Activated CD4-positive, alpha-beta T cell treated with anti-CD3 and anti-CD28 coated beads for 36 hours (primary cell): Measurements from ENCODE around the gene PEX5L. TPM values are rescaled to one million over a fixed set of nuclear protein-coding genes. Genes with fewer than 3 reads are reported as not detected.
A peak's percentile ranks its signal among the peaks of the same experiment; 100 is the strongest.

Experiments used
- ATAC-seq: fragments of 200-7000 bp; cut with Tn5 transposase; one replicate; pipeline ENCODE4 v1.10.0; 2021; ENCODE audit warnings: mild to moderate bottlenecking, moderate library complexity
- CTCF ChIA-PET: fragments of 350-600 bp; sonication (Branson Sonifier 250); formaldehyde crosslinking; loops from one replicate; lab custom pipeline; 2021; ENCODE audit warnings: antibody characterized with exemption; lab: Charles Lee
- POLR2A ChIA-PET: fragments of 350-600 bp; sonication (Branson Sonifier 250); formaldehyde crosslinking; loops from one replicate; lab custom pipeline; 2021; ENCODE audit warnings: antibody characterized with exemption, inconsistent platforms; lab: Charles Lee
- DNase-seq: peaks from one replicate; pipeline ENCODE4 v3.0.0-alpha.2; 2020
- H3K27ac Mint-ChIP-seq: one replicate; pipeline ENCODE4 v1.8.0; 2021; ENCODE audit warnings: mixed read lengths
- H3K27me3 Mint-ChIP-seq: one replicate; pipeline ENCODE4 v1.8.0; 2021; ENCODE audit warnings: mixed read lengths
- H3K36me3 Mint-ChIP-seq: one replicate; pipeline ENCODE4 v1.8.0; 2021; ENCODE audit warnings: low read depth, mixed read lengths
- H3K4me1 Mint-ChIP-seq: one replicate; pipeline ENCODE4 v1.8.0; 2021; ENCODE audit warnings: mixed read lengths
- H3K4me3 Mint-ChIP-seq: one replicate; pipeline ENCODE4 v1.8.0; 2021; ENCODE audit warnings: mild to moderate bottlenecking, moderate library complexity, mixed read lengths
- H3K9me3 Mint-ChIP-seq: one replicate; pipeline ENCODE4 v1.8.0; 2021; ENCODE audit warnings: low read depth, mixed read lengths
- intact Hi-C, 2 experiments: fragments of 100-400 bp; cut with DNase I in 1 of 2; cut with micrococcal nuclease in 1 of 2; formaldehyde crosslinking; loops; one replicate each; pipeline versions ENCODE4 v1.14.2 to v1.15.1; 2022 to 2024; cut with DNase I, micrococcal nuclease
- total RNA-seq, 2 experiments: library from RNA; stranded (reverse); gene quantifications; one replicate each; pipeline ENCODE4 v1.2.3, GENCODE V29; 2021

The PEX5L gene
- total RNA-seq, 2 experiments from 2014 or later, result 0.35 TPM; not detected in 1

DNA sequence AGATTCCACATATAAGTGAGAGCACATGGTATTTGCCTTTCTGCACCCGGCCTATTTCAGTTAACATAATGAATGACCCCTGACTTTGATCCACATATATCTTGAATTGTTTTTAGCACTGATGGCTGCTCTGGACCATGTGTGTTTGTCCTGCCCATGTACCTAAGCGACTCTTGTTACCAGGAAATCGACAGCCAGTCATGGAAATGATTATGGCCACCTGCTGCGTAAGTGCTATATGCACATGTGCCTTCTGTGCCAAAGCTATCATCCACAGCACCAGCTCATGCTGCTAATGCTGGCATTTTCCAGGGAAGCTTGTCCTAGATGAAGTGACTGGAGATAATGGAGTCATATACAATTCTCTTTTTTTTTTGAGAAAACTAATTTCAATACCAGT lies 103.7 kb downstream of the PEX5L start:
- H3K27me3 Mint-ChIP-seq, result peaks cover 2% of the 10 kb centered on the region

DNA sequence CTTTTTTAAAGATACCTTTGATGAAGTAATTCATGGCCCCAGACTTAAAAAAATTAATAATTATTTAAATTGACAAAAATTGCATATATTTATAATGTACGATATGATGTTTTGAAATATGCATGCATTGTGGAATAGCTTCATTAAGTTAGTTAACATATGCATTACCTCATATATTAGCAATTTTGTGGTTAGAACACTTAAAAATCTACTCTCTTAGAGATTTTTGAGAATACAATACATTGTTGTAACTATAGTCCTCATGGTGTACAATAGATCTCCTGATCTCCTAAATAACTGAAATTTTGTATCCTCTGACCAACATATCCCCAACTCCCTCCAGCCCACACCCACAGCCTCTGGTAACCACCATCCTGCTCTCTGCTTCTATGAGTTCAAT lies 104.1 kb downstream of the PEX5L start:
- no peak overlapping the region for H3K27ac Mint-ChIP-seq
- CTCF ChIA-PET, result no interaction called here

More for the DNA sequence above, 103.7 kb downstream of the PEX5L start:
- no peak for ATAC-seq
- H3K36me3 Mint-ChIP-seq, result no peaks in the 10 kb centered on the region
- DNase-seq, result no peak
- H3K27ac Mint-ChIP-seq, result no peak overlapping the region
- no peak overlapping the region for H3K4me3 Mint-ChIP-seq
- CTCF ChIA-PET, result no interaction called here
- H3K4me1 Mint-ChIP-seq, result no peaks in the 10 kb centered on the region
- no peaks in the 10 kb centered on the region for H3K9me3 Mint-ChIP-seq
- intact Hi-C loops, result no loop called here
- POLR2A ChIA-PET, result no interaction called here

DNA sequence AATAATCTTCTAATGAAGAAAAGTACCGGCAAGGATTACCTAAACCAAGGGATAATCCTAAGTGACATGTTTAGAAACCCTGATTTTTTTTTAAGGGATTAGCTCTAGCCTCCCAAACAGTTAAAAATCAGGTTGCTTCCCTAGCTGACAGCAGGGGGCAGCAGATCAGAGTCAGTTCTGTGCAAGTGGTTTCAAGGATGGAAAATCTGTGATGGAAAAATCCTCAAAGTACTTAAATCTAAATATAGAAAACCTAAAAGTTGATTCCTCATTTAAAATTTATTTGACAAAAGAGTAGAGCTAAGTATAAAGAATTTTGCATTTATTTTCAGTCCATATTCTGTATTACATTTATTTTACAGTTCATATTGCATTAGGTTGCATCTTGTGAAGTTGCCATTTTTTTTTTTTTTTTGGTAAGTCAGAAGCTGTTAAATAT lies 107.6 kb downstream of the PEX5L start:
- ChIA-PET CTCF (interaction anchor here (0.5 to 2.4 kb wide), 19 partner anchors 9 to 1104 kb away, joined by 3 to 9 read pairs (median 4); no protein-coding TSS in a partner anchor), POLR2A (no interaction called here)
- H3K4me1 Mint-ChIP-seq, result no peaks in the 10 kb centered on the region
- DNase-seq, result peak; percentile 73
- H3K9me3 Mint-ChIP-seq, result no peaks in the 10 kb centered on the region
- H3K27ac Mint-ChIP-seq, result no peak overlapping the region
- no peak overlapping the region for H3K4me3 Mint-ChIP-seq
- intact Hi-C loops, result loop anchor here (1.0 to 10.0 kb wide), 4 partner anchors 108 to 666 kb away; partner anchors contain the start of gene PEX5L (in 1 of the 2)
- H3K36me3 Mint-ChIP-seq, result no peaks in the 10 kb centered on the region
- H3K27me3 Mint-ChIP-seq, result peaks cover 3% of the 10 kb centered on the region
- peak; percentile 44 for ATAC-seq

More for the DNA sequence above, 104.1 kb downstream of the PEX5L start:
- intact Hi-C loops, result no loop called here
- Mint-ChIP-seq H3K4me3 (no peak overlapping the region), H3K9me3 (no peaks in the 10 kb centered on the region), H3K4me1 (no peaks in the 10 kb centered on the region), H3K27me3 (no peaks in the 10 kb centered on the region), H3K36me3 (no peaks in the 10 kb centered on the region)
- DNase-seq, result no peak
- POLR2A ChIA-PET, result no interaction called here
- no peak for ATAC-seq

DNA sequence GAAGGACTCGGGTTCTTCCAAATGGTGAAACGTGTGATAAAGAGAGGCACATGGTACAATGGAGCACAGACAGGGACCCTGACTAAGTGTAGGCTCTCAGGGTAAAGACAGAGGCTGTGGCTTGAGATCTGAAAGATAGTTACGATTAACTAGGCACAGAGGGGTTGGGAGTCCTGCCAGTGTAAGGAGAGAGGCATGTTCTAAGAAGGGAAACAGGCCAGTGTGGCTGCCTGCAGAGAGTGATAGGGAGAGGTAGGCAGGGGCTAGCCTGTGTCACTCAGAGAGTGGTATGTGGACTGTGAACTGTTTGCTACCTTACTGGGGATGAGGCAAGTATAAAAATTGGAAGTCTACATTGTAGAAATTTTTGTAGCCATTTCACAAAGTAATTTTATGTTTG lies 109.5 kb downstream of the PEX5L start:
- H3K27ac Mint-ChIP-seq, result no peak overlapping the region
- H3K4me1 Mint-ChIP-seq, result no peaks in the 10 kb centered on the region
- ChIA-PET CTCF (no interaction called here), POLR2A (no interaction called here)
- H3K36me3 Mint-ChIP-seq, result no peaks in the 10 kb centered on the region
- no peaks in the 10 kb centered on the region for H3K9me3 Mint-ChIP-seq
- intact Hi-C loops, result loop anchor here (5.0 to 10.0 kb wide), 2 partner anchors 110 to 668 kb away; partner anchors contain the start of gene PEX5L (in 1 of the 2)
- no peak overlapping the region for H3K4me3 Mint-ChIP-seq
- DNase-seq, result no peak
- H3K27me3 Mint-ChIP-seq, result peaks cover 3% of the 10 kb centered on the region
- no peak for ATAC-seq

DNA sequence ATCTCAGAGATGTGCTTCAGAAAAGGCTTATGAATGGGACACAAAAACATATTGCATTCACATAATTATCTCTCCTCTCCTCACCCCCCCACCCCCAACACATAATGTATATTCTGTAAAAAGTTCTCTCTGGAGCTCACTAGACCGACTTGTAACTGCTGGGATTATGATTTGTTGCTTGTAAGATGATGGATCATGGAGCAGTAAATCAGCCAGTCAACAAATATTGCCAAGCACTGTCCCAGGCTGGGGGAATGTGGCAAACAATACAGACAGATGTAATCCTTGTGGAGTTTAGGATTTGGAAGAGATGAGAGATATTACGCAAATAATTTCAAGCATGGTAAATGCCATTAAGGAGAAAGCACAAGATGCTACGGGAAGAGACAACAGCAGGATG lies 114.8 kb downstream of the PEX5L start:
- no peak for ATAC-seq
- POLR2A ChIA-PET, result no interaction called here

DNA sequence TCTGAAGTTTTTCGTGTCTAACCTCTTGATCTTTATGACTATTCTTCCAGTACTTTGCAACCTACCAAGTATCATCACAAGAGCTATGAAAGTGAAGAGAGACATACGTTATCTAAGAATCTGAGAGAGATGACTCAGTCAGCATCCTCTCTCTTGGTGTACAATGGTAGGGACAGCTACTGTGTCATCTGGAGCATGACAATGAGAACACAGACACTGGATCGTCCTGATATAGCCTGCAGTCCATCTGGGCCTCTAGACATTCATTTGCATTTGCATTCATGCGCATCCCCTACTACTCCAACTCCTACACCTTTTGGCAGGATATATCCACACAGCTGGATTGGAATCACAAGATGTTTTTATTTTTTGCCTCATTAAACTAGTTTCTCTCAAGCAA lies 115.2 kb downstream of the PEX5L start:
- CTCF ChIA-PET, result no interaction called here
- Mint-ChIP-seq H3K27ac (no peak overlapping the region), H3K9me3 (no peaks in the 10 kb centered on the region), H3K4me3 (no peak overlapping the region), H3K36me3 (no peaks in the 10 kb centered on the region), H3K4me1 (no peaks in the 10 kb centered on the region), H3K27me3 (peaks cover 3% of the 10 kb centered on the region)
- DNase-seq (no peak), ATAC-seq (peak; percentile 87)
- POLR2A ChIA-PET, result no interaction called here
- intact Hi-C loops, result loop anchor here in 1 of 2 experiments (10.0 kb wide), 1 partner anchor 673 kb away; no protein-coding TSS in a partner anchor

More for the DNA sequence above, 114.8 kb downstream of the PEX5L start:
- H3K9me3 Mint-ChIP-seq, result no peaks in the 10 kb centered on the region
- no peak for DNase-seq
- peaks cover 3% of the 10 kb centered on the region for H3K27me3 Mint-ChIP-seq
- intact Hi-C loops, result loop anchor here in 1 of 2 experiments (10.0 kb wide), 1 partner anchor 673 kb away; no protein-coding TSS in a partner anchor
- no peaks in the 10 kb centered on the region for H3K4me1 Mint-ChIP-seq
- H3K4me3 Mint-ChIP-seq, result no peak overlapping the region
- no peaks in the 10 kb centered on the region for H3K36me3 Mint-ChIP-seq
- no peak overlapping the region for H3K27ac Mint-ChIP-seq
- CTCF ChIA-PET, result no interaction called here

DNA sequence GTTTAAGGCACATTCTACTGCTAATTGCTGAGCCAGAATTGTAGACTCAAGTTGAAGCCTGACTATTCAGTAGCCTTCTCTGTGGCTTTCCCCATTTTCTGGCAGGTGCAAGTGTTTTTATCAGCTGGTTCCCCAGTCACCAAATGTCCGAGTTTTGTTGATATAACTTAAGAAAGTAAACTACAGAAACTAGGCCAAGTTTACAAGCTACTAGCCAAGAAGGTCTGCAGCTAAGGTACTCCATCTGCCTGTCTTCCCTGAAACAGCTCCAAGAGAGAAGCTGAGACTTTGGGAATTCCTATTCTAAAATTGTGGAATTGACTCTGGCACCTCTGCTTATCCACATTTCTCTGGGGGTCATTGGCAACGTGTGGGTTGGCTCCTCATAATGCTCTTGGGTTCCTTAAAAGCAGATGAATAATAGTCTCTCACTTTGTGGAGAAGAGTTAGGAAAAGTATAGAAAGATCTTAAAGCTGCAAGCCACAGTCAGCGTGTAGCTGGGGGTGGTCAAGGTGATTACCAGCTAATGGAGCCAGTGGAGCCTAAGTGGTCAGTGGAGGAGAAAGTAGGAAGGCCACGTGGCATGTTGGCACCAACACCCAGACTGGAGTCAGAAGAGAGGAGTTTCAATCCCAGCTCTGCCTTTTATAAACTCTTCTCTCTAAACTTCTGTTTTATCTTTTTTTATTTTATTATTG lies 128.8 kb downstream of the PEX5L start:
- no peaks in the 10 kb centered on the region for H3K36me3 Mint-ChIP-seq
- POLR2A ChIA-PET, result no interaction called here
- intact Hi-C loops, result no loop called here
- no peak for DNase-seq
- no peak overlapping the region for H3K27ac Mint-ChIP-seq
- no peak overlapping the region for H3K4me3 Mint-ChIP-seq
- no peaks in the 10 kb centered on the region for H3K9me3 Mint-ChIP-seq
- CTCF ChIA-PET, result interaction anchor here (0.8 kb wide), 1 partner anchor 13 kb away, joined by 3 read pairs; no protein-coding TSS in a partner anchor
- peaks cover 6% of the 10 kb centered on the region for H3K27me3 Mint-ChIP-seq
- H3K4me1 Mint-ChIP-seq, result no peaks in the 10 kb centered on the region
- no peak for ATAC-seq

DNA sequence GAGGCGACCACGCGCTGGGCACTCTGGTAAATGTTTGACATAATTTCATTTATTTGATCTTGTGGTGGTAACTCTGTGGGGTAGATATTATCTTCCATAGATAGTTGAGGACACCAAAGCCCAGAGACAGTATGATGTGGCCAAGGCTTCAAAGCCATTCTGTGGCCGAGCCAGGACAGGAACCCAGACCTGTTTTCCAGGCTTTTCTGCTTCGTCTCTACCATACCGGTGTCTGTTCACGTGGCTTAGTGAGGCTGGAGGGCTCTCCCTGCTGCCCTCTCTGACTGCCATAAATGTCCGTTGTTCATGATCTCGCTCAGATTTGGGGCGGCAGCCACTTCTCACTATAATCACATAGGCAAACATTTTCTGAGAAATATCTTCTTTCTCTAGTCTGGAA lies 134.7 kb downstream of the PEX5L start:
- intact Hi-C loops, result no loop called here
- DNase-seq (no peak), ATAC-seq (no peak)
- Mint-ChIP-seq H3K4me1 (no peaks in the 10 kb centered on the region), H3K36me3 (no peaks in the 10 kb centered on the region), H3K27me3 (peaks cover 12% of the 10 kb centered on the region), H3K27ac (no peak overlapping the region), H3K4me3 (no peak overlapping the region), H3K9me3 (no peaks in the 10 kb centered on the region)
- ChIA-PET POLR2A (no interaction called here), CTCF (no interaction called here)

DNA sequence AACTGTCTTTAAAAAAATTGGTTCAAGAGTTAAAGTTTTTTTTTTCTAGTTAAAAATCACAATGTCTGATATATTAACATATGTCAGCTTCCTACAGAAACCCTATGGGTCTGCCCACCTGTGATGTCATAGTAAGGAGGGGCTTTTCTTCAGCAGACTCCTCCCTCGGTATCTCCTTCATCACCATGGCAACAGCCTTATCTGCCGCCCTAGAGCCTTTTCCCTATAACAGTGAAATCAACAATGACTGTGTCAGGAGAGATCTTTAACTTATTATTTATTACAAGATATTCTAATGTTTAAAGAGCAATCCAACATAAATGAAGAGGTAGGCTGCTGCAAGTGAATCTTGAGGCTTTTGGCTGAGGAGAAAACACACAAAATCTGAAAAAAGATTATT lies 138.7 kb downstream of the PEX5L start:
- Mint-ChIP-seq H3K27me3 (peaks cover 11% of the 10 kb centered on the region), H3K9me3 (no peaks in the 10 kb centered on the region), H3K27ac (no peak overlapping the region), H3K4me3 (no peak overlapping the region), H3K4me1 (no peaks in the 10 kb centered on the region), H3K36me3 (no peaks in the 10 kb centered on the region)
- DNase-seq, result peak; percentile 29
- ATAC-seq, result peak; percentile 64
- POLR2A ChIA-PET, result no interaction called here
- CTCF ChIA-PET, result no interaction called here
- intact Hi-C loops, result no loop called here

DNA sequence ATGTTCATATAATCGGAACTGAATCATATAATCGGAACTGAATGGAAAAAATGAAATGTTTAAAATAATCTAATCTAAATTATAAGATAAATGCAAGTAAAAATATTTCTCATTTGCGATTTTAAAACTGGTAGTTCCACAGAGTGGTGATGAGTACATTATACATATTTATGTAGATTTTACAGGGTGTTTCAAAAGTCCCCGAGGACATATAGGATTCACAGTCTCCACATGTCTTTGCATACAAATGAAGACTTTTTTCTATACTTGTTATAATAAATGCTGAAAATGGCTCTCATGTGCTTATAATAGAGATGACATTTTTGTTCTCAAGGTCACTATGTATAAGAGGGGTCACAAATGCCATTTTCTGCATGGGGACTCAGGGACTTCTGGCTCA lies 139.5 kb downstream of the PEX5L start:
- intact Hi-C loops, result no loop called here
- Mint-ChIP-seq H3K36me3 (no peaks in the 10 kb centered on the region), H3K4me1 (no peaks in the 10 kb centered on the region), H3K27me3 (peaks cover 10% of the 10 kb centered on the region), H3K4me3 (no peak overlapping the region), H3K9me3 (no peaks in the 10 kb centered on the region), H3K27ac (no peak overlapping the region)
- ATAC-seq (no peak), DNase-seq (no peak)
- POLR2A ChIA-PET, result no interaction called here
- CTCF ChIA-PET, result no interaction called here

DNA sequence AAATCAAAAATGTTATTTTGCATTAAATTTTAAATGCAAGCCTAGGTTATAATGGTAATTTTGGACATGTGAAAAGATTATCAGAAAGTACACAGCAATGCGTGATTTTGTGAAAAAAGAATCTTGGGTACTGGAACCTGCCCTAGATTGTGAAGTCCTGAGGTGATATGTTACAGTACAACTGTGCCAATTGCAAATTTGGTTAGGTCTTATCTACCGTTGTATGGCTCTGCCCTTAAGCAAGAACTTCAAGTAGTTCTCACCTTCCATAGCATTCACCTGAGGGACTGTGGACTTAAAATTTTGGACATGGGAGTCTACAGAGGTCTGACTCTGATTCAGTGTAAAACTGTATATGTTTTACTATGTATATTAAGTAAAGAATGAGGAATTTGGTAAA lies 140.2 kb downstream of the PEX5L start:
- Mint-ChIP-seq H3K9me3 (no peaks in the 10 kb centered on the region), H3K36me3 (no peaks in the 10 kb centered on the region), H3K27ac (no peak overlapping the region), H3K4me3 (no peak overlapping the region), H3K27me3 (peaks cover 7% of the 10 kb centered on the region), H3K4me1 (no peaks in the 10 kb centered on the region)
- DNase-seq (no peak), ATAC-seq (no peak)
- CTCF ChIA-PET, result no interaction called here
- intact Hi-C loops, result no loop called here
- POLR2A ChIA-PET, result no interaction called here

DNA sequence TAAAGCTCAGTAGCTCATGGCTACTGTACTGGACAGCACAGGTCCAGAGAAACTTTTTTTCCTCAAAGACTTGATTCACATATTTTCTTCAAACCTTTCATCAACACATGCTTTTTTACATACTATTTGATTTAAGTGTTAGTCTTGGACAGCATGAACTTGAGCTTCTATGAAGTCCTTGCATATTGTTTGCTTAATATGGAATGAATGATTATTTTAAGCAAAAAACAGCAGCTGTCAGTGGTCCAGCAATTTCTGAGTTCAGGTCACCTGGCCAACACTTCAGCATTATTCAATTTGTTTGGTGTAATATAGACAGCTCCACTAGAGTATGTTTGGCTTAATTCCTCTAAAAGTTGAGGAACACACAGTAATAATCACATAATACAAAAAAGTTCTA lies 141.4 kb downstream of the PEX5L start:
- POLR2A ChIA-PET, result no interaction called here
- no peaks in the 10 kb centered on the region for H3K9me3 Mint-ChIP-seq
- H3K36me3 Mint-ChIP-seq, result no peaks in the 10 kb centered on the region
- intact Hi-C loops, result no loop called here
- DNase-seq (no peak), ATAC-seq (no peak)
- H3K27me3 Mint-ChIP-seq, result peaks cover 7% of the 10 kb centered on the region
- CTCF ChIA-PET, result interaction anchor here (0.7 kb wide), 1 partner anchor 13 kb away, joined by 3 read pairs; no protein-coding TSS in a partner anchor
- H3K4me3 Mint-ChIP-seq, result no peak overlapping the region
- no peak overlapping the region for H3K27ac Mint-ChIP-seq
- no peaks in the 10 kb centered on the region for H3K4me1 Mint-ChIP-seq
